Liver (tissue), 9 donors: ENCODE data around the gene TLX3. TPM values are rescaled to one million over a fixed set of nuclear protein-coding genes. Genes with fewer than 3 reads are reported as not detected.

ENCODE experiments used
- DNase-seq: peaks from one replicate; pipeline ENCODE4 v3.0.0-alpha.2; 2017; ENCODE audit warnings: low spot score
- H3K27ac ChIP-seq, 2 donors: one replicate each; pipeline ENCODE4 v1.7.0; 2013; ENCODE audit warnings: inconsistent platforms in 2 of 2, low read length in 2 of 2, control low read depth in 1 of 2, low read depth in 1 of 2, mild to moderate bottlenecking in 1 of 2
- H3K27me3 ChIP-seq, 4 donors: one replicate each; pipeline versions ENCODE4 v1.6.1 to v1.7.0; 2013; ENCODE audit warnings: low read length in 3 of 4, inconsistent platforms in 1 of 4, mild to moderate bottlenecking in 1 of 4, moderate library complexity in 1 of 4; ENCODE audit not compliant: control insufficient read depth in 4 of 4, insufficient read depth in 4 of 4
- H3K36me3 ChIP-seq, 4 donors: one replicate each; pipeline versions ENCODE4 v1.6.1 to v1.7.0; 2013; ENCODE audit warnings: low read length in 3 of 4, mild to moderate bottlenecking in 3 of 4, low read depth in 1 of 4, moderate library complexity in 1 of 4; ENCODE audit not compliant: control insufficient read depth in 4 of 4, insufficient read depth in 3 of 4
- H3K4me1 ChIP-seq, 4 donors: one replicate each; pipeline versions ENCODE4 v1.6.1 to v1.7.0; 2013; ENCODE audit warnings: low read length in 3 of 4, mild to moderate bottlenecking in 3 of 4, moderate library complexity in 1 of 4; ENCODE audit not compliant: control insufficient read depth in 4 of 4, insufficient read depth in 4 of 4
- H3K4me3 ChIP-seq, 3 donors: one replicate each; pipeline versions ENCODE4 v1.6.1 to v1.7.0; 2013; ENCODE audit warnings: low read length in 3 of 3, control low read depth in 1 of 3, low read depth in 1 of 3, mild to moderate bottlenecking in 1 of 3
- H3K9ac ChIP-seq, 2 donors: one replicate each; pipeline ENCODE4 v1.7.0; 2013; ENCODE audit warnings: low read length in 2 of 2, mild to moderate bottlenecking in 2 of 2, moderate library complexity in 2 of 2, control low read depth in 1 of 2, low read depth in 1 of 2
- H3K9me3 ChIP-seq, 4 donors: one replicate each; pipeline versions ENCODE4 v1.6.1 to v1.7.0; 2013; ENCODE audit warnings: low read length in 3 of 4; ENCODE audit not compliant: control insufficient read depth in 4 of 4
- CTCF ChIP-seq: fragments of 150-350 bp; IDR thresholded peaks from 2 replicates; pipeline ENCODE4 v1.5.1; 2017; ENCODE audit warnings: improper control_type of control experiment, low read depth, low read length; ENCODE audit not compliant: missing input control
- EGR1 ChIP-seq, 2 donors: IDR thresholded peaks; 2 replicates each; pipeline ENCODE4 v1.6.1; 2016 to 2018; ENCODE audit warnings: antibody characterized with exemption in 2 of 2, low read depth in 2 of 2
- FOXA1 ChIP-seq: IDR thresholded peaks from 2 replicates; pipeline ENCODE4 v1.6.1; 2016; ENCODE audit warnings: antibody characterized with exemption
- FOXA2 ChIP-seq: IDR thresholded peaks from 2 replicates; pipeline ENCODE4 v1.6.1; 2016; ENCODE audit warnings: antibody characterized with exemption
- GABPA ChIP-seq, 2 donors: IDR thresholded peaks in 1 of 2; conservative IDR thresholded peaks in 1 of 2; 2 replicates each; pipeline ENCODE4 v1.6.1; 2016; ENCODE audit warnings: antibody characterized with exemption in 2 of 2, mild to moderate bottlenecking in 1 of 2, moderate library complexity in 1 of 2
- HNF4A ChIP-seq, 2 donors: conservative IDR thresholded peaks; 2 replicates each; pipeline ENCODE4 v1.6.1; 2016; ENCODE audit warnings: antibody characterized with exemption in 2 of 2, mild to moderate bottlenecking in 2 of 2
- HNF4G ChIP-seq: IDR thresholded peaks from 2 replicates; pipeline ENCODE4 v1.6.1; 2016; ENCODE audit warnings: antibody characterized with exemption
- JUND ChIP-seq, 2 donors: IDR thresholded peaks; 2 replicates each; pipeline ENCODE4 v1.6.1; 2016; ENCODE audit warnings: antibody characterized with exemption in 2 of 2
- MAX ChIP-seq: IDR thresholded peaks from 2 replicates; pipeline ENCODE4 v1.6.1; 2016; ENCODE audit warnings: antibody characterized with exemption
- NR2F2 ChIP-seq: IDR thresholded peaks from 2 replicates; pipeline ENCODE4 v1.6.1; 2016; ENCODE audit warnings: antibody characterized with exemption
- RAD21 ChIP-seq, 2 donors: IDR thresholded peaks; 2 replicates each; pipeline ENCODE4 v1.6.1; 2016; ENCODE audit warnings: antibody characterized with exemption in 2 of 2, mild to moderate bottlenecking in 2 of 2
- RXRA ChIP-seq, 2 donors: IDR thresholded peaks; 2 replicates each; pipeline ENCODE4 v1.6.1; 2017 to 2018; ENCODE audit warnings: antibody characterized with exemption in 2 of 2, mild to moderate bottlenecking in 1 of 2
- SP1 ChIP-seq: IDR thresholded peaks from 2 replicates; pipeline ENCODE4 v1.6.1; 2018; ENCODE audit warnings: antibody characterized with exemption, mild to moderate bottlenecking
- TAF1 ChIP-seq: conservative IDR thresholded peaks from 2 replicates; pipeline ENCODE4 v1.6.1; 2016; ENCODE audit warnings: antibody characterized with exemption, mild to moderate bottlenecking
- YY1 ChIP-seq: IDR thresholded peaks from 2 replicates; pipeline ENCODE4 v1.6.1; 2016; ENCODE audit warnings: antibody characterized with exemption, mild to moderate bottlenecking
- WGBS: extraction: QIAGEN DNeasy Blood & Tissue Kit; methylation state at CpG from one replicate; pipeline ENCODE4 v1.1.7; 2013; 5-methylcytosine and 5-hydroxymethylcytosine counted together
- polyA plus RNA-seq, 2 donors: library from polyadenylated mRNA; stranded (reverse) in 1 of 2; unstranded in 1 of 2; fragments of 200-250 nt in 1 of 2; fragments of >200 nt in 1 of 2; fragmentation: Nextera tagmentation in 1 of 2; extraction: Ambion mirVana in 1 of 2; gene quantifications; one replicate each; pipeline versions ENCODE4 v1.2.1 to v1.2.3, GENCODE V29; 2013 to 2015
- total RNA-seq, 2 donors: library from RNA; depleted of rRNA; stranded (reverse); fragments of >200 nt; gene quantifications; one replicate each; pipeline ENCODE4 v1.2.3, GENCODE V29; 2014
- TF ChIP-seq, protein P1 (sequence below): IDR thresholded peaks from 2 replicates; pipeline ENCODE4 v1.6.1; 2016; ENCODE audit warnings: antibody characterized with exemption
- donor health status: healthy.
- donor health status: healthy.
- donor health status: healthy.
- donor health status: healthy.
- donor health status: healthy.

The TLX3 gene
- total and polyA plus RNA-seq, 4 donors: not detected

DNA sequence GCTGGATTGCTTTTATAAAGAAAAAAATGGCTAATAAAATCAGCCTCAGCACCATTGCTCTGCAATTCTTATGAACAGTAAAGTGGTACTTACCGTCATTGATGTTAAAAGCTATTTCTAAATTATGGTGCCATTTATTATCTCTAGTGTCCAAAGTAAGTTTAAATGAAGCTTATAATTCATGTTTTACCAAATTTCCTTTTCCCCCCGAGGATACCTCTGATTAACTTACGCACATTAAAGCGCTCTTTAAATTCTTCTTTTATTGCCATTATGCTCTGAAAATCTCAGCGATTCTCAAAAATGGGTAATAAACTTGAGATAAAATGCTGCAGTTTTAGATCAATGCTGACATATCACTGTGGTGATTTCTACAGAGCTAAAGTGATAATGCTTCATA, 13.5 kb downstream of the TLX3 start:
- DNase-seq: no peak
- H3K9me3 ChIP-seq: no peaks in the 10 kb centered on the region
- H3K27me3 ChIP-seq: peaks cover 0 to 9% (median 7%) of the 10 kb centered on the region in 4 donors
- H3K27ac ChIP-seq: no peak overlapping the region
- no peak for TF ChIP-seq EGR1 (IDR thresholded peaks at IDR 0.05; ENCODE audit: low read depth in 2 of 2)
- H3K4me1 ChIP-seq: no peaks in the 10 kb centered on the region
- WGBS: 93% methylated on average over 5 of the region's 5 CpGs
- H3K4me3 ChIP-seq: no peak overlapping the region
- H3K9ac ChIP-seq: no peak overlapping the region
- no peaks in the 10 kb centered on the region for H3K36me3 ChIP-seq

- H3K4me3 ChIP-seq: no peak overlapping the region
- TF ChIP-seq SP1 (no peak), EGR1 (IDR thresholded peaks at IDR 0.05; ENCODE audit: low read depth in 2 of 2) (no peak), MAX (no peak), HNF4G (no peak), FOXA2 (no peak), JUND (IDR thresholded peaks at IDR 0.05) (no peak), TAF1 (no peak), CTCF (no peak), FOXA1 (no peak), RXRA (IDR thresholded peaks at IDR 0.05) (no peak)
- no peaks in the 10 kb centered on the region for H3K9me3 ChIP-seq
- no peak for DNase-seq
- H3K36me3 ChIP-seq: no peaks in the 10 kb centered on the region
- no peak overlapping the region for H3K9ac ChIP-seq
- WGBS: 67% methylated on average over 3 of the region's 3 CpGs
- H3K4me1 ChIP-seq: no peaks in the 10 kb centered on the region
- H3K27me3 ChIP-seq: peaks cover 0 to 9% (median 6%) of the 10 kb centered on the region in 4 donors
- no peak overlapping the region for H3K27ac ChIP-seq
Observed at GRCh38 chr5:171323007-171323406, 14.0 kb downstream of the TLX3 start.

DNA sequence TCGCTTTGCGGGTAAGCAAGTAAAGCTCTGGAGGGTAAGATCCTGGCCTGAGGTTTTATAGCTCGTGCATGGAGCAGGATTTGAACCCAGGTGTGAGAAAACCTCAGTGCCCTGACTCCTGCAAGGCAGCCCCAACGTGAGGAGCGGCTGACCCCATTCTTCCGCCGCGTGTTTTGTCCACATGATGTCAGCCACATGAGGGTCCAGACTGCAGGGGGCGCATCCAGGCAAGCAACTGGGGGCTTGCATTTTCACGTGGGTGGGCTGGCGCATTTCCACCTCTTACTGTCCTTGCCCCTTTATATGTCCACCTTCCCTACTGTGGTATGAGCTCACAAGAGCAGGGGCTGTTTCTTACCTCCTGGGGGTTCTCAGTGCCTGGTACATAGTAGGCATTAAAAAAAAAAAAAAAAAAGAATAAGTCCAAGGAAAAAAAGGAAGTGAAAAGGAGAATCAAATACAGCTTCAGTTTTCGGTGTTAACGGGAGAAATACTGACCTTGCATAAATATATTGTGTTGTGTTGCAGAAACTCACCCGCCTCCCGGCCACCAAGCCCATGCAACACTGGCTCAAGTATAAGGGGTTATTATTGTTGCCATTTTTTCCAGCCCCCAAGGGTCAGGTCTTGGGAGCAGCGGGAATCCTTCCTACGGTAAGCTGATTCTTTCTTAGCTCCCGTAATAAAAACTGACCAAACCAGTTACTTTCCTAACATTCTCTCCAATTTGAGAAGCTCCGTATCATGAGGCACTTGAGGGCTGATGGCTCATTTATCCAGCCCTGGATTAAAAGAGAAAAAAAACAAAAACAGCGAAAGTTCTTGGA, 15.0 kb downstream of the TLX3 start:
- WGBS: 46% methylated on average over 20 of the region's 20 CpGs
- Histone ChIP-seq H3K27me3 (peaks cover 0 to 5% (median 2%) of the 10 kb centered on the region in 4 donors), H3K4me1 (no peaks in the 10 kb centered on the region), H3K36me3 (no peaks in the 10 kb centered on the region), H3K4me3 (no peak overlapping the region), H3K9ac (no peak overlapping the region), H3K27ac (no peak overlapping the region), H3K9me3 (no peaks in the 10 kb centered on the region)
- TF ChIP-seq NR2F2: no peak
- DNase-seq: no peak

DNA sequence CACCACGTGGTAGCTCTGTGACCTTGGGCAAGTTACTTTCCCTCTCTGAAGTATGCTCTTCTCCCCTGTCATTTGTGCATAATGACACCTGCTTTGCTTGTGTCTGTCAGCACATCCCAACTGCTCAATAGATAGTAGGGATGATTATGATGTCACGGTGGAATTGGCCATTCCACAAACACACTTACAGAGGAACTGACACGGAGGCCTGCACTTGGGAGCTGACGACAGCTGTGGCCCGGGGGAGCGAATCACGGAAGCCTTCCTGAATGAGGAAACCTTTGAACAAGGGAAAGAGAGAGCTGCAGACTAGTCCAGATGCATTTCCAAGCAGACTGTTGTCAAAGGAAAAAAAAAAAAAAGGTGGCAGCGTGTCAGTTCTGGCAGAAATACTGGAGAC, 21.0 kb downstream of the TLX3 start:
- no peak for DNase-seq
- Histone ChIP-seq H3K4me3 (no peak overlapping the region), H3K9me3 (peaks cover 0 to 3% (median 0%) of the 10 kb centered on the region in 4 donors), H3K27ac (no peak overlapping the region), H3K4me1 (no peaks in the 10 kb centered on the region), H3K27me3 (peaks cover 0 to 3% (median 0%) of the 10 kb centered on the region in 4 donors), H3K9ac (no peak overlapping the region), H3K36me3 (no peaks in the 10 kb centered on the region)
- WGBS: 64% methylated on average over 8 of the region's 8 CpGs
- TF ChIP-seq SP1 (no peak), TAF1 (no peak), NR2F2 (no peak), YY1 (no peak), FOXA1 (no peak), FOXA2 (no peak), CTCF (no peak), GABPA (IDR thresholded peaks at IDR 0.05 in 1 of 2, conservative IDR thresholded peaks at IDR 0.05 in 1 of 2) (no peak), RXRA (IDR thresholded peaks at IDR 0.05) (no peak), MAX (no peak), EGR1 (IDR thresholded peaks at IDR 0.05; ENCODE audit: low read depth in 2 of 2) (no peak), RAD21 (IDR thresholded peaks at IDR 0.05) (no peak), HNF4A (conservative IDR thresholded peaks at IDR 0.05) (no peak)
- TF ChIP-seq, protein P1, sequence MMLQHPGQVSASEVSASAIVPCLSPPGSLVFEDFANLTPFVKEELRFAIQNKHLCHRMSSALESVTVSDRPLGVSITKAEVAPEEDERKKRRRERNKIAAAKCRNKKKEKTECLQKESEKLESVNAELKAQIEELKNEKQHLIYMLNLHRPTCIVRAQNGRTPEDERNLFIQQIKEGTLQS: no peak
